Measurements from ENCODE around the gene TMEM31.

The TMEM31 gene

DNA sequence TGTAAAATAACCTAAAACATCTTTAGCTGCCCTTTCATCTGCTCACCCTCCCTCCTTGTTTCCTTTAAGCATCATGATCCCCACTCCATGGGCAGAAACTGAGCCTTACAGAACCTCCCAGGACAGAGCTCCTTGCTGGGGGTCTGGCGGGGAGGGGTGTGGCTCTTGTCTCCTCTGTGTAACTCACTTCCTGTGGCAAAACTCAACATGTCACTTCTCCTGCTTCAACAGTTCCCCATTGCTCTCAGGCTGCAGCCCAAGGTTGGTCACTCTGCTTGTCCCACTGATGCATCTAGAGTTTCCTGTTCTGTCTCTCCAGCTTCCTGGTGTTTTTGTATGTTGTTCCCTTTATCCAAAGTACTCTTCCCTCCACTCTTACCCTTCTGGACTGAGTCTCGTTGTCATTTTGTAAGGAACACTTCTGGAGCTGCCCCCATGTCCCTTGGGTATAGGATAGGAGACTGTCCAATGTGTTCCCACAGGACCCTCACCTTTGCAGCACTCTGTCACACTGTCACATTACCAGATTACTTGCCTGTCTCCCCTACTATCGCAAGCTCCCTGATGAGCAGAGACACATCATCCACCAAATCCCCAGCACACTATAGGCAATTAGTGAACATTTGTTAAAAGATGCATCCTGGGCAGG, 19.6 kb downstream of the TMEM31 start:
- H3K4me3 ChIP-seq (replicated peaks; ENCODE audit: low read depth, low read length), result no peak overlapping the region
- TF ChIP-seq, protein P1, sequence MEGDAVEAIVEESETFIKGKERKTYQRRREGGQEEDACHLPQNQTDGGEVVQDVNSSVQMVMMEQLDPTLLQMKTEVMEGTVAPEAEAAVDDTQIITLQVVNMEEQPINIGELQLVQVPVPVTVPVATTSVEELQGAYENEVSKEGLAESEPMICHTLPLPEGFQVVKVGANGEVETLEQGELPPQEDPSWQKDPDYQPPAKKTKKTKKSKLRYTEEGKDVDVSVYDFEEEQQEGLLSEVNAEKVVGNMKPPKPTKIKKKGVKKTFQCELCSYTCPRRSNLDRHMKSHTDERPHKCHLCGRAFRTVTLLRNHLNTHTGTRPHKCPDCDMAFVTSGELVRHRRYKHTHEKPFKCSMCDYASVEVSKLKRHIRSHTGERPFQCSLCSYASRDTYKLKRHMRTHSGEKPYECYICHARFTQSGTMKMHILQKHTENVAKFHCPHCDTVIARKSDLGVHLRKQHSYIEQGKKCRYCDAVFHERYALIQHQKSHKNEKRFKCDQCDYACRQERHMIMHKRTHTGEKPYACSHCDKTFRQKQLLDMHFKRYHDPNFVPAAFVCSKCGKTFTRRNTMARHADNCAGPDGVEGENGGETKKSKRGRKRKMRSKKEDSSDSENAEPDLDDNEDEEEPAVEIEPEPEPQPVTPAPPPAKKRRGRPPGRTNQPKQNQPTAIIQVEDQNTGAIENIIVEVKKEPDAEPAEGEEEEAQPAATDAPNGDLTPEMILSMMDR (IDR thresholded peaks at IDR 0.05; ENCODE audit: insufficient read depth, low read length, poor library complexity, severe bottlenecking), result no peak
- H3K27me3 ChIP-seq (replicated peaks; ENCODE audit: control insufficient read depth, insufficient read depth, low read length), result peaks cover 1% of the 10 kb centered on the region
- DNase-seq (ENCODE audit: extremely low read depth, insufficient read length), result no peak
- no peaks in the 10 kb centered on the region for H3K36me3 ChIP-seq (ENCODE audit: control insufficient read depth, insufficient read depth, low read length)

DNA sequence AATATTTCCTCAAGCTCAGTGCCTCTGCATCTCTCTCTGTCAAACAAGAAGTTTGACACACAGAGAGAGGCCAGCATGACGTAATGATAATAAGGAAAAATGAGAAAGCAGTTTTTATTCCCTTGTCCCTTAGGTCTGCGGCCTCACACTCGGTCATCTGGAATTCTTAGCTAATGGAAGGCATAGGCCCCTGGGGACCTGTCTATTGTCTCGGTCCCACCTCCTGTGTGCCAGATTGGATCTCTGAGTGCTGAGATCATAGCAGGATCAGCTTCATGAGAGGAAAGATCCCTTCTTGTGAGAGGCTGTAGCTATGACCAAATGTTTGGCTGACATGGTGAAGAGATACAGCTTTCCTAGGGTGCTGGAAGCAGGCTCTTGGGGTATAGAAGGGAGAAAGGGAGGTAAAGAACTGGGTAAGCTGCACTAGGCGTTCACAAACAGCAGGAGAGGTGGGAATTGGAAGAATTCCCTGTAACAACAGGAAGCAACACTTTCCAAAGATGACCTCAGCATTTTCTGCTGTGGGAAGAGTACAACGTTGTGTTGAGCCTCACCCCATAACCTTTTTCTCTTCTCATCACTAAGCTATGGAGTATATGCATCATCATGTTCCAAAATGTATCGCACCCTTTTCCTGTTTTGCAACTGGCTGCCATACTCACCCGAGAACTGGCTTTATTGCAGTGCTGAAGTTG, 20.2 kb downstream of the TMEM31 start:
- Histone ChIP-seq H3K36me3 (ENCODE audit: control insufficient read depth, insufficient read depth, low read length) (no peaks in the 10 kb centered on the region), H3K27me3 (replicated peaks; ENCODE audit: control insufficient read depth, insufficient read depth, low read length) (peaks cover 1% of the 10 kb centered on the region), H3K4me3 (replicated peaks; ENCODE audit: low read depth, low read length) (no peak overlapping the region)
- TF ChIP-seq, protein P1 (IDR thresholded peaks at IDR 0.05; ENCODE audit: insufficient read depth, low read length, poor library complexity, severe bottlenecking), result no peak
- DNase-seq (ENCODE audit: extremely low read depth, insufficient read length), result no peak

DNA sequence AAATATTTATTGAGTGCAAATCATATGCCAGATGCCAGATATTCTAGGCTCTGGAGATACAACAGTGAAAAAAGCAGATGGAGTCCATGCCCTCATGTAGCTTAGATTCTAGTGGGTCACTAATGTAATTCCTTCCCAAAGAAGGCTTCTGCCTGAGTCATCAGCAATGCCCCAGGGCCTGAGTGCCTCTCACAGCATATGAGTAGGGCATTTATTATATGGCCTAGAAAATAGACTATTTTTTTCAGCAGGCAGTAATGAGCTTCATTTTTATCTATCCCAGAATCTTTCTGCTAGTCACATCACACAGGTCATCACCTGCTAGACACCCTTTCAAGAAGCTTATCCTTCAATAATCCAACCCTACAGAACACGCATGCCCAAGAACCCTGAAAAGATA, 22.3 kb downstream of the TMEM31 start:
- no peak for DNase-seq (ENCODE audit: extremely low read depth, insufficient read length)
- Histone ChIP-seq H3K4me3 (replicated peaks; ENCODE audit: low read depth, low read length) (no peak overlapping the region), H3K27me3 (replicated peaks; ENCODE audit: control insufficient read depth, insufficient read depth, low read length) (no peaks in the 10 kb centered on the region; the same call in none of the 2 replicates), H3K36me3 (ENCODE audit: control insufficient read depth, insufficient read depth, low read length) (no peaks in the 10 kb centered on the region)
- TF ChIP-seq, protein P1 (IDR thresholded peaks at IDR 0.05; ENCODE audit: insufficient read depth, low read length, poor library complexity, severe bottlenecking), result no peak

DNA sequence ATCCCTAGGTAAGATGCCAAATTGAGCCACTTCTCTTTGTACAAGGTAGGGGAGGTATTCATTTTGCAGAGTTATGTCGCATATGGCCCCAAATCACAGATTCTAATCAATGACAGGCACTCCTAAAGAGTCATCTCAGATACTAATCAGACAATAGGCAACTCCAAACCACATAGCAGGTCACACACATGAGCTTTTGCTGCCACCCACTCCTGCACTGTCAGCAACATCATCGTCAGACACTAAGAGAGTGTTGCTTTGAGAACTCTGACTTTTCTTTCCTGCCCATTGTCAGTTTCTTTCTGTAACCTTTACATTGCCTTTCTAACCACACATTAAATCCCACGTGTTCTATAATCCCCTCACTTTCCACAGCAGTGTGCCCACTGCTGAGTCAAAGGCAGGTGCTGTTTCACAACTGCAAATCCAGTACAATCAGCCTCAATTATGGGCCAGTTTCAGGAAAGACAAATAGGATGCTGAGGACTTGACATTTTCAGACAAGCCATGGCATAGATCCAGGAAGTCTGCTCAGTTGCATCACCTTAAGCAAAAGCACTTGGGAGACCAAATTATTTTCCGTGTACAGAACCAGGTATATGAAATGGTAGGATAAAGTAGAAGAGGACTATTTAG, 23.5 kb downstream of the TMEM31 start:
- Histone ChIP-seq H3K36me3 (ENCODE audit: control insufficient read depth, insufficient read depth, low read length) (no peaks in the 10 kb centered on the region), H3K27me3 (replicated peaks; ENCODE audit: control insufficient read depth, insufficient read depth, low read length) (no peaks in the 10 kb centered on the region; the same call in 1 of the 2 replicates), H3K4me3 (replicated peaks; ENCODE audit: low read depth, low read length) (no peak overlapping the region)
- TF ChIP-seq, protein P1 (IDR thresholded peaks at IDR 0.05; ENCODE audit: insufficient read depth, low read length, poor library complexity, severe bottlenecking), result no peak
- DNase-seq (ENCODE audit: extremely low read depth, insufficient read length), result no peak

DNA sequence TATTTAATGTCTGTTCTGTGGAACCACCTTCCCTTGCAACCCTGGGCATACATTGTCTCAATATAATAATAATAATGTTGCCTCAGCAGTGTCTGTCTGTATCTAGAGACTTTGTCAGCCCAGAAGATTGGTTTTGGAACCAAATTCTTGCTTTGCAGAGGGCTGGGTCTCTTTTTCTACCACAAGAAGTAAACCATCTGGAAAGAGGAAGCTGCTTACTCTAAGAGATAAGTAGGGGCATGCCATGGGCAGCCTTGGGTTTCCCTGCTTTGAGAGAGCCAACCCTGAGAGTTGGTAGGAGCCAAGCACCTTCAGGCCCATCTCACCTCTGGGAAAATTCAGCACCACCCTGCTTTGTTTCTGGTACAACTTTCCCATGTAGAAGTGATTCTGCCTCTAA, 27.0 kb downstream of the TMEM31 start:
- Histone ChIP-seq H3K27me3 (replicated peaks; ENCODE audit: control insufficient read depth, insufficient read depth, low read length) (no peaks in the 10 kb centered on the region; the same call in 1 of the 2 replicates), H3K36me3 (ENCODE audit: control insufficient read depth, insufficient read depth, low read length) (no peaks in the 10 kb centered on the region), H3K4me3 (replicated peaks; ENCODE audit: low read depth, low read length) (no peak overlapping the region)
- DNase-seq (ENCODE audit: extremely low read depth, insufficient read length), result no peak
- TF ChIP-seq, protein P1 (IDR thresholded peaks at IDR 0.05; ENCODE audit: insufficient read depth, low read length, poor library complexity, severe bottlenecking), result no peak

Measured in GM06990 (cell line).